ENCODE results near the gene PLAC8L1.

GRCh38 chr5:146078566-146078965 is 26.8 kb downstream of the PLAC8L1 start:
- TF ChIP-seq YY1 (IDR thresholded peaks at IDR 0.05; ENCODE audit: insufficient read depth, insufficient read length) (no peak), SUZ12 (IDR thresholded peaks at IDR 0.05; ENCODE audit: extremely low read depth, insufficient read depth, insufficient read length) (no peak)
